ACHN (cell line): ENCODE data around the gene ACAD8.
"Not testable (repeated sequence)": the region's sequence is repeated elsewhere in the genome, so short reads cannot be mapped to it uniquely, and the experiment has no call there.

Experiments
- DNase-seq: peaks from one replicate; pipeline ENCODE4 v3.0.0-alpha.2; 2015
- in situ Hi-C: cut with HindIII; loops from 2 replicates; pipeline ENCODE4 v1.10.0; 2017; ENCODE audit warnings: low sequenced_read_pairs, low pct_ligation_motif_present, low pct_unique_long_range_greater_than_20kb

The ACAD8 gene

DNA sequence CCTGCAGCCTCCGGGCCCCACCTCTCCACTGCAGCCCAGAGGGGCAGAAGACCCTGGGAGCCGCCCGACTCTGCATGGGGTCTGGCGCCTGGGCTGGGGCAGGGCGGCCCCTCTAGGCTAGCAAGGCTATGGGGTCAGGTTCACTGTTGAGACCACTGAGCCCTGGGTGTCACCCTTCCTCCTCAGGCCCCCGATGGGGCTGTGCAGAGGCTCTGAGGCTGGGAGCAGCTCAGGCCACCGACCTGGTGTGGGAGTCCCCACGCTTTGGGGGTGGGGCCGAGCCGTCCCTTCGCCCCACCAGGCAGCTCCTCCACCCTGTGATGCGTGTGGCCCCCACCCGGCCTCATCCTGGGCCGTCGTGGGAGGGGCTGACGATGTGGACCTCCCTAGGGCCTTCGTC, 28.3 kb downstream of the ACAD8 start:
- in situ Hi-C loops, DNase-seq: not testable (repeated sequence)

- in situ Hi-C loops: no loop called here
- DNase-seq: no peak
Observed at GRCh38 chr11:134282121-134283045, 29.0 kb downstream of the ACAD8 start.

GRCh38 chr11:134283461-134284230, 30.3 kb downstream of the ACAD8 start:
- DNase-seq: no peak
- in situ Hi-C loops: no loop called here

GRCh38 chr11:134284349-134284748, 31.0 kb downstream of the ACAD8 start:
- in situ Hi-C loops, DNase-seq: not testable (repeated sequence)

- in situ Hi-C loops: no loop called here
Observed at GRCh38 chr11:134287561-134287960, 34.2 kb downstream of the ACAD8 start.

GRCh38 chr11:134288486-134288885, 35.1 kb downstream of the ACAD8 start:
- in situ Hi-C loops: no loop called here
- no peak for DNase-seq

More at GRCh38 chr11:134287561-134287960, 34.2 kb downstream of the ACAD8 start:
- DNase-seq: no peak

- in situ Hi-C loops: no loop called here
- no peak for DNase-seq
Observed at GRCh38 chr11:134289167-134289566, 35.8 kb downstream of the ACAD8 start.

DNA sequence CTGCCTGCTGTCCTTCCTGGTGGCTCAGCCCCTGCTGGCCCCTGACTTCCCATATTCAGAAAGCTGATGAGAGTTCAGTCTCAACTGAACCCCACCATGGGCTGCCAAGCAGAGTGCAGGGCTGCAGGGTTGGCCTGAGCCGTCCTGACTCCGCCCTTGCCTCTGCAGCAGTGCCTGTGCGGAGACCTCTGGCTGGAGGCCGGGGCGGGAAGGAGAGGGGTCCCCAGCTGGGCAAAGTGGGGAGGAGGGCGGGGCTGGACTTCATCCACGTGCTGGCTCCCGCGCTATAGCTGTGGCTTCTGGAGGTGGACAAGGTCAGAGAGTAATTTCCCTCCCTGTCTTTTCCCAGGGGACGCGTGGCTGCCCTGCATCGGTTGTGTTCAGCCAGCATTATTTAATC, 36.4 kb downstream of the ACAD8 start:
- in situ Hi-C loops: no loop called here

GRCh38 chr11:134290646-134291045, 37.3 kb downstream of the ACAD8 start:
- no peak for DNase-seq
- in situ Hi-C loops: no loop called here

More for the DNA sequence above, 36.4 kb downstream of the ACAD8 start:
- no peak for DNase-seq

- in situ Hi-C loops: no loop called here
- no peak for DNase-seq
Observed at GRCh38 chr11:134291196-134291595, 37.8 kb downstream of the ACAD8 start.

- no peak for DNase-seq
- in situ Hi-C loops: no loop called here
Observed at GRCh38 chr11:134292661-134293060, 39.3 kb downstream of the ACAD8 start.

DNA sequence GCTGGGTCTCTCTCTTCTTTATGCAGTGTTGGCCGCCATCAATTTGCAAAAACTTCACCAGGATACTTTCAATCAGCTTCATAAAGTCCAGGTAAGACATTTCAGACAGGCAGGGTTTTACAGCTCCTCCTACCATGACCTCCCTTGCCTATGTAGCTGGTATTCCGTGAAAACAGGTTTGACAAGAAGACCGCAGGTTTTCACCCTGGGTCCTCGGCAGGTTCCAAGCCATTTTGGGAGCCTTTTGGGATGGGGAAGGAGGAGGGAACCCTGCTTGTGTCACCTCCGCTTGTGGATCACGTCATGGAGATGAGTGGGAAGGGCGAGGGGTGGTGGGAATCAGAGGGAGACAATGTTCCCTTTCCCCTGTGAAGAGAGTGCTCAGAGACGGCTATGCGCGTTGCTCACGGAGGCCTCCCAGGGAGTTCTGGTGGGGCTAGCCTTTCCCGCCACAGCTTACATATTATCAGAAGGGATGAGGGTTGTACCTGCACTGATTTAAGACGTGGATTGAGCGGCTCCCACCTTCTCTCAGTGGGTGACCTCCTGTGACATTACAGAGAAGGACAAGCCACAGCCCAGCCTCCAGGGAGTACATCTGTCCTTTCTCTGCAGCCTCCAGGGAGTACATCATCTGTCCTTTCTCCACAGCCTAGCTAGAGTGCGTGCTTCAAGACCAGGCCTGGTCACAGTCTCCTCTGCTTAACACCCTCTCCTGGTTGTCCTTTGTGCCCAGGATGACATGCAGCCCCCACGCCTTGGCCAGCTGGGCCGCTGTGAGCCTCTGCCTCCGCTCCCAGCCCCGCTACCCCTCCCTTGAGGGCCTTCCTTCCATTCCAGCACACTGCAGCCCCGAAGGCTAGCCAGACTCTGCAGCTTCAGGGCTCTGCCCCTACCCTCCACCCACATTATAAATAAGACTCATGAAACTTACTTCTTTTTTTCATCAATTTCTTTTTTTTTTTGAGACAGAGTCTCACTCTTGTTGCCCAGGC, 40.0 kb downstream of the ACAD8 start:
- no peak for DNase-seq
- in situ Hi-C loops: no loop called here

GRCh38 chr11:134294664-134295063, 41.3 kb downstream of the ACAD8 start:
- DNase-seq: no peak
- in situ Hi-C loops: no loop called here

- in situ Hi-C loops: no loop called here
- no peak for DNase-seq
Observed at GRCh38 chr11:134312223-134312622, 58.9 kb downstream of the ACAD8 start.

DNA sequence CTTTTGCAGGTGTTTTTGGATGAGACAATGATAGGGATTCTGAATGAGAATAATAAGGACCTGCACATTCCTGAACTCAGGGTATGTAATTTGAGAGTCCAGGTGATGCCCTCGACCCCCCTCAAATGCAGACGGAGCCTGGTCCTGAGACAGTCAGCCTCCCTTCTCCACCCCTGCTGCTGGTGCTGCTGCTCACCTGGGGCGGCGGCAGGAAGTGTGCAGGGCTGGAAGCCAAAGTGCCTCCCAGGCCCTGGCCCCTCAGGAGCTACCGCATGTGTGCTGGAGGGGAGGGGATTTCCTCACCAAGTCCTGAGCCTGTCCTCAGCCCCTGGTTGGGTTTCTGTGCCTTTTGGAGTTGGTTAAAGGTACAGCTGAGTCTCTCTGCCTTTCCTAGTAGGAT, 59.4 kb downstream of the ACAD8 start:
- DNase-seq: no peak
- in situ Hi-C loops: no loop called here

- in situ Hi-C loops: no loop called here
- DNase-seq: no peak
Observed at GRCh38 chr11:134313379-134313778, 60.0 kb downstream of the ACAD8 start.

DNA sequence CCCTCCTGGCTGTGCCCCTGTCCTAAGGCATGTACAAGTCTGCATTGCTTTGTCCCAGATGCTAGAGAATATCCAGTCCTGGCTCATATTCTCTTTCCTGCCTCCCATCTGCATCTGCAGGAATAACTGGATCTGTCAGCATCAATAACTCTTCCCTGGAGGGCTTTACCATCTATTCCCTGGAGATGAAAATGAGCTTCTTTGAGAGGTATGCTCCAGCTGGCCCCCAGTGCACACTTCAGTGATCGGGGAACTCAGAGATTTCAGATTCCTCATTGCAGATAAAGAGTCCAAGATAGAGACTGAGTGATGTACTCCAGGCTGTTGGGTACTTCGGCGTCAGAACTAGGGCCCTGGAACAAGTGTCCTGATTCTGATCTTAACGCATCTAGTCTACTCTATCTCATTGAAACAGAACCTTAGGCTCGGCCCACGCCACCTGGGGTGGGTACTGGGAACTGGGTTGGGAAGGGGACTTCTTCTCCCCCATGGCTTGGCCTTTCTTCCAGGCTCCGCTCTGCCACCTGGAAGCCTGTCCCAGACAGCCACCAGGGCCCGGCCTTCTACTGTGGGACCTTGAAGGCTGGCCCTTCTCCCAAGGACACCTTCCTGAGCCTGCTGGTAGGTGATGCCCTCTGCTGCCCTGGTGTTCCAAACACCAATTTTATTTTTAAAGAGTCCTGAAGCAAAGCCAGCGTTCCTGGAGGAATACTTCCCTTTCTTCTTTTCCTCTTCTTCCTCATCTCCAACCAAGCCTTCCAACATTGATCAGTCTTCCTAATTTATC, 60.6 kb downstream of the ACAD8 start:
- in situ Hi-C loops: no loop called here
- DNase-seq: no peak
